ENCODE results near the gene TEX14.
"Not testable (repeated sequence)": the region's sequence is repeated elsewhere in the genome, so short reads cannot be mapped to it uniquely, and the experiment has no call there.

The TEX14 gene

DNA sequence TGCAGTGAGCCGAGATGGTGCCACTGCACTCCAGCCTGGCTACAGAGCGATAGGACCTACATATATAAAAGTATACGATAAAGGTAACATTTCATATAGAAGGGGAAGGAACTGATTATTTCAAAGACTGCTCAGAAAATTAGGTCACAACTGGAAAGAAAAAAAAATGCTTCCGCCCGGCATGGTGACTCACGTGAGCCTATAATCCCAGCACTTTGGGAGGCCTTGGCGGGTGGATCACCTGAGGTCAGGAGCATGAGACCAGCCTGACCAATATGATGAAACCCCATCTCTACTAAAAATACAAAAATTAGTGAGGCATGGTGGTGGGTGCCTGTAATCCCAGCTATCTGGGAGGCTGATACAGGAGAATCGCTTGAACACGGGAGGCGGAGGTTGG lies 7.8 kb downstream of the TEX14 start:
- no peak overlapping the region for H3K4me3 ChIP-seq (ENCODE audit: low read depth, low read length)
- CTCF ChIA-PET: interaction anchor here (0.8 to 1.3 kb wide), 2 partner anchors 96 to 321 kb away, joined by 3 read pairs; no protein-coding TSS in a partner anchor
- TF ChIP-seq, protein P1, sequence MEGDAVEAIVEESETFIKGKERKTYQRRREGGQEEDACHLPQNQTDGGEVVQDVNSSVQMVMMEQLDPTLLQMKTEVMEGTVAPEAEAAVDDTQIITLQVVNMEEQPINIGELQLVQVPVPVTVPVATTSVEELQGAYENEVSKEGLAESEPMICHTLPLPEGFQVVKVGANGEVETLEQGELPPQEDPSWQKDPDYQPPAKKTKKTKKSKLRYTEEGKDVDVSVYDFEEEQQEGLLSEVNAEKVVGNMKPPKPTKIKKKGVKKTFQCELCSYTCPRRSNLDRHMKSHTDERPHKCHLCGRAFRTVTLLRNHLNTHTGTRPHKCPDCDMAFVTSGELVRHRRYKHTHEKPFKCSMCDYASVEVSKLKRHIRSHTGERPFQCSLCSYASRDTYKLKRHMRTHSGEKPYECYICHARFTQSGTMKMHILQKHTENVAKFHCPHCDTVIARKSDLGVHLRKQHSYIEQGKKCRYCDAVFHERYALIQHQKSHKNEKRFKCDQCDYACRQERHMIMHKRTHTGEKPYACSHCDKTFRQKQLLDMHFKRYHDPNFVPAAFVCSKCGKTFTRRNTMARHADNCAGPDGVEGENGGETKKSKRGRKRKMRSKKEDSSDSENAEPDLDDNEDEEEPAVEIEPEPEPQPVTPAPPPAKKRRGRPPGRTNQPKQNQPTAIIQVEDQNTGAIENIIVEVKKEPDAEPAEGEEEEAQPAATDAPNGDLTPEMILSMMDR (IDR thresholded peaks at IDR 0.05; ENCODE audit: insufficient read depth, low read length, missing control alignments): no peak
- no peak for DNase-seq (ENCODE audit: low read depth, low spot score)
- POLR2A ChIA-PET: no interaction called here

DNA sequence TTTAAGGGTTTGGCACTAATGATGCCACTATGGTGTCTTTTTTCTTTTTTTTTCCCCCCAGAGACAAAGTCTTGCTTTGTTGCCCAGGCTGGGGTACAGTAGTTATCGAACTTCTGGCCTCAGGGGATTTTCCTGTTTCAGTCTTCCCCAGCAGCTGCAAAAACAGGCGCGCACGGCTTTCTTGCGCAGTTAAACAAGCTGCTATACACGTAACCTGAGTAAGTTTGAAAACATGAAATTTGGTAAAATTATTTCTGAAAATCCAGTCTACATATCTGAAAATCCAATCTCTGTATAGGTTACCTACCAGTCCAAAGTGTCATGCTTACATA lies 11.8 kb downstream of the TEX14 start:
- TF ChIP-seq, protein P1 (IDR thresholded peaks at IDR 0.05; ENCODE audit: insufficient read depth, low read length, missing control alignments): no peak
- CTCF ChIA-PET: no interaction called here
- H3K4me3 ChIP-seq (ENCODE audit: low read depth, low read length): no peak overlapping the region
- POLR2A ChIA-PET: no interaction called here
- DNase-seq (ENCODE audit: low read depth, low spot score): no peak

DNA sequence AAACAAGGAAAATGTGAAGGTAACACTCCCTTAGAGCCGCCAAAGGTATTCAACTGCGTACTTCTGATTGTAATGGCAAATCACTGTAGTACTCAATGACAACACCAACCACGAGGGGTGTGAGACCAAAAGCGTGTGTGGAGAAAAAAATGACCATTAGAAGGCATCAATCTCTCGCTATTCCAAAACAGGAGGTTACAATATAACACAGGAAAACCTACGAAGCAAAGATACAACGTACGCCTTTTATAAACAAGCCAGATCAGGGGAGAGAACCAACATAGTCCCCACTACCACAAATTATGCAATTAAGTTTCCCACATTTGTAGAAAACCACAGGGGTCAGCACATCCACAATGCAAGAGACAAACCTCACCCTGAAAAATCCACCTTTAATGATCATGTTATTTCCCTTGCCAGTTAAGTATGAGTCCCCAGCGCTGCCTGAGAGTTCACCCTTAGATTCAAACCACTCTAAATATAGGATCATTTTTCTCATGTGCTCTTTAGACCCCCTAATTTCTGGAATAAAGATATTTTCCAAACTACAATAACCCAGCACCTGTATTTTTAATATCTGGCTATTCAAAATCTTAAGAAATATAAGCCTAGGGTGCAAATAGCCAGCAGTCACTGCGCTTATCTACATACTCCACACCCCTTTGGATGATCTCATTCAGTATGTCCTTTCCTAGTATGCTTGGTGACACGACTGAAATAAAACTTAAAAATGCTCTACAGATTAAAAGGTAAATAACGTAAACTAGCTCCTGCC lies 12.4 kb downstream of the TEX14 start:
- POLR2A ChIA-PET: no interaction called here
- H3K4me3 ChIP-seq (ENCODE audit: low read depth, low read length): no peak overlapping the region
- TF ChIP-seq, protein P1 (IDR thresholded peaks at IDR 0.05; ENCODE audit: insufficient read depth, low read length, missing control alignments): no peak
- no peak for DNase-seq (ENCODE audit: low read depth, low spot score)
- CTCF ChIA-PET: no interaction called here

DNA sequence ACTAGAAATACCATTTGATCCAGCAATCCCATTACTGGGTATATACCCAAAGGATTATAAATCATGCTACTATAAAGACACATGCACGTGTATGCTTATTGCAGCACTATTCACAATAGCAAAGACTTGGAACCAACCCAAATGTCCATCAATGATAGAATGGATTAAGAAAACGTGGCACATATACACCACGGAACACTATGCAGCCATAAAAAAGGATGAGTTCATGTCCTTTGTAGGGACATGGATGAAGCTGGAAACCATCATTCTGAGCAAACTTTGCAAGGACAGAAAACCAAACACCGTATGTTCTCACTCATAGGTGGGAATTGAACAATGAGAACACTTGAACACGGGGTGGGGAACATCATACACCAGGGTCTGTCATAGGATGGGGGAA lies 13.6 kb downstream of the TEX14 start:
- CTCF ChIA-PET; DNase-seq (ENCODE audit: low read depth, low spot score); H3K4me3 ChIP-seq (ENCODE audit: low read depth, low read length): not testable (repeated sequence)
- POLR2A ChIA-PET: interaction anchor here (0.6 kb wide), 1 partner anchor 180 kb away, joined by 3 read pairs; no protein-coding TSS in a partner anchor

DNA sequence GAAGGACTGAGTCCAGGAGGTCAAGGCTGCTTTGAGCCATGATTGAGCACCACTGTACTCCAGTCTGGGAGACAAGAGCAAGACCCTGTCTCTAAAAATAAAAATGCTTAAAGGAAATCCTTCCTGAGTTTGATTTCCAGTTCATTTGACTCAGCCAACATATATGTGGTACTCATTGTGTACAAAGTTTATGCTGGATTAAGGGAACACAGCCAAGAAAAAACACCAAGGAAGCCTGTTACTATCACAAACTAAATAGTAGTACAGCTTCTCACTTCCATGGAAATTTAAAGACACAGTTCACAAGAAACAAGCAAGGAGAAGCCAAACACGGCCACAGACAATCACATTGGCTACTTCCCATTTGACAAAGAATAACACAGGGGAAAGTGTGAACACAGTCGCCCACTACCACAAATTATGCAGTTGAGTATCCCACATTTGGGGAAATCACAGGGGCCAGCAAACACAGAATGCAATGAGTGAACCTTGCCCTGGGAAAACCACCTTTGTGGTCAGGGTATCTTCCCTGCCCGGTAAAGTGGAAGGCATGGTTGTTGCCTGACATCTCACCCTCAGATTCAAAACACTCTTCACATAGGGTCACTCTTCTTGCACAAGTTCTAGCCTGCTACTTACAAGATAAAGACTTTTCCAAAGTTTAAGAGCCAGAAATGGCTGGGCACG lies 14.5 kb downstream of the TEX14 start:
- TF ChIP-seq, protein P1 (IDR thresholded peaks at IDR 0.05; ENCODE audit: insufficient read depth, low read length, missing control alignments): no peak
- CTCF ChIA-PET: no interaction called here
- POLR2A ChIA-PET: no interaction called here
- H3K4me3 ChIP-seq (ENCODE audit: low read depth, low read length): no peak overlapping the region
- DNase-seq (ENCODE audit: low read depth, low spot score): peak; percentile 4

DNA sequence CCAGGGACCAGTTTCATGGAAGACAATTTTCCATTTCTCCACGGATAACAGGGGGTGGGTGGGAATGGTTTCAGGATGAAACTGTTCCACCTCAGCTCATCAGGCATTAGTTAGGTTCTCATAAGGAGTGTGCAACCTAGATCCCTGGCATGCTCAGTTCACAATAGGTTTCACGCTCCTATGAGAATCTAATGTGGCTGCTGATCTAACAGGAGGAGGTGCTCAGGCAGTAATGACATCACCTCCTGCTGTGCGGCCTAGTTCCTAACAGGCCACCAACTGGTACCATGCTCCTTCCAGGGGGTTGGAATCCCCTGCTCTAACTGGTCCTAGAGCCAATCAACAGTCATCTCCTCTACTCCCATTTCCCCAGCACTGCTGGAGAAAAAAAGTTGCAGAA lies 19.9 kb downstream of the TEX14 start:
- POLR2A ChIA-PET: no interaction called here
- CTCF ChIA-PET: no interaction called here
- no peak overlapping the region for H3K4me3 ChIP-seq (ENCODE audit: low read depth, low read length)
- DNase-seq (ENCODE audit: low read depth, low spot score): no peak
- TF ChIP-seq, protein P1 (IDR thresholded peaks at IDR 0.05; ENCODE audit: insufficient read depth, low read length, missing control alignments): no peak

Measured in AG04449 (cell line).